ENCODE results near the gene ADSS1. TPM values are rescaled to one million over a fixed set of nuclear protein-coding genes. Genes with fewer than 3 reads are reported as not detected.
"Not testable (repeated sequence)": the region's sequence is repeated elsewhere in the genome, so short reads cannot be mapped to it uniquely, and the experiment has no call there.

Gene ADSS1
- polyA plus RNA-seq, 4 donors, result 3.6 to 12.7 (median 6.3) TPM

GRCh38 chr14:104722938-104723650 is 935 bp upstream of the ADSS1 start:
- peaks cover 0 to 13% (median 4%) of the 10 kb centered on the region in 3 donors for H3K4me1 ChIP-seq (ENCODE audit: control insufficient read depth in 3 of 3, insufficient read depth in 2 of 3, low read depth in 1 of 3, low read length in 2 of 3)
- H3K9me3 ChIP-seq (ENCODE audit: control insufficient read depth in 2 of 2, insufficient read depth in 1 of 2, low read depth in 1 of 2, low read length in 1 of 2), result no peaks in the 10 kb centered on the region
- H3K4me3 ChIP-seq (ENCODE audit: low read depth in 1 of 3, low read length in 3 of 3), result peak overlapping the region in 1 of 3 donors; percentile 55
- WGBS, 3 donors, result 15 to 45% (median 31%) methylated on average over 23 to 26 of the region's 26 CpGs
- H3K27ac ChIP-seq (ENCODE audit: low read depth in 1 of 3, low read length in 2 of 3), result no peak overlapping the region
- H3K36me3 ChIP-seq (ENCODE audit: control insufficient read depth in 3 of 3, insufficient read depth in 2 of 3, low read depth in 1 of 3, low read length in 3 of 3), result peaks cover 3 to 45% (median 4%) of the 10 kb centered on the region in 3 donors
- peak; percentile 31 to 84 for DNase-seq
- H3K27me3 ChIP-seq (ENCODE audit: control insufficient read depth in 3 of 3, insufficient read depth in 3 of 3, low read length in 3 of 3), result no peaks in the 10 kb centered on the region
- FAIRE-seq, result no peak

- FAIRE-seq (no peak), DNase-seq (peak; percentile 33 to 46)
- H3K27me3 ChIP-seq (ENCODE audit: control insufficient read depth in 3 of 3, insufficient read depth in 3 of 3, low read length in 3 of 3), result no peaks in the 10 kb centered on the region
- H3K4me1 ChIP-seq (ENCODE audit: control insufficient read depth in 3 of 3, insufficient read depth in 2 of 3, low read depth in 1 of 3, low read length in 2 of 3), result peaks cover 0 to 13% (median 4%) of the 10 kb centered on the region in 3 donors
- H3K36me3 ChIP-seq (ENCODE audit: control insufficient read depth in 3 of 3, insufficient read depth in 2 of 3, low read depth in 1 of 3, low read length in 3 of 3), result peaks cover 0 to 31% (median 4%) of the 10 kb centered on the region in 3 donors
- peak overlapping the region; percentile 36 to 63 (median 55) for H3K4me3 ChIP-seq (ENCODE audit: low read depth in 1 of 3, low read length in 3 of 3)
- WGBS, 3 donors, result 4 to 5% (median 4%) methylated on average over 11 to 27 of the region's 27 CpGs
- no peak overlapping the region for H3K27ac ChIP-seq (ENCODE audit: low read depth in 1 of 3, low read length in 2 of 3)
- no peaks in the 10 kb centered on the region for H3K9me3 ChIP-seq (ENCODE audit: control insufficient read depth in 2 of 2, insufficient read depth in 1 of 2, low read depth in 1 of 2, low read length in 1 of 2)
Observed at GRCh38 chr14:104724407-104724980, 465 bp downstream of the ADSS1 start.

GRCh38 chr14:104724981-104725771 is 1.1 kb downstream of the ADSS1 start:
- H3K27ac ChIP-seq (ENCODE audit: low read depth in 1 of 3, low read length in 2 of 3), result no peak overlapping the region
- WGBS, 3 donors, result 36 to 44% (median 37%) methylated on average over 23 to 24 of the region's 24 CpGs
- peak in 1 of 2 donors; percentile 44 for DNase-seq

GRCh38 chr14:104725772-104726548 is 1.9 kb downstream of the ADSS1 start:
- Histone ChIP-seq H3K27ac (ENCODE audit: low read depth in 1 of 3, low read length in 2 of 3) (no peak overlapping the region), H3K4me3 (ENCODE audit: low read depth in 1 of 3, low read length in 3 of 3) (no peak overlapping the region), H3K9me3 (ENCODE audit: control insufficient read depth in 2 of 2, insufficient read depth in 1 of 2, low read depth in 1 of 2, low read length in 1 of 2) (no peaks in the 10 kb centered on the region), H3K27me3 (ENCODE audit: control insufficient read depth in 3 of 3, insufficient read depth in 3 of 3, low read length in 3 of 3) (no peaks in the 10 kb centered on the region), H3K4me1 (ENCODE audit: control insufficient read depth in 3 of 3, insufficient read depth in 2 of 3, low read depth in 1 of 3, low read length in 2 of 3) (peaks cover 0 to 13% (median 4%) of the 10 kb centered on the region in 3 donors), H3K36me3 (ENCODE audit: control insufficient read depth in 3 of 3, insufficient read depth in 2 of 3, low read depth in 1 of 3, low read length in 3 of 3) (peaks cover 0 to 23% (median 4%) of the 10 kb centered on the region in 3 donors)
- 62 to 78% (median 74%) methylated on average over 19 to 25 of the region's 25 CpGs for WGBS, 3 donors
- FAIRE-seq (no peak), DNase-seq (no peak)

More at GRCh38 chr14:104724981-104725771, 1.1 kb downstream of the ADSS1 start:
- H3K27me3 ChIP-seq (ENCODE audit: control insufficient read depth in 3 of 3, insufficient read depth in 3 of 3, low read length in 3 of 3), result no peaks in the 10 kb centered on the region
- H3K36me3 ChIP-seq (ENCODE audit: control insufficient read depth in 3 of 3, insufficient read depth in 2 of 3, low read depth in 1 of 3, low read length in 3 of 3), result peaks cover 0 to 25% (median 4%) of the 10 kb centered on the region in 3 donors
- peaks cover 0 to 13% (median 4%) of the 10 kb centered on the region in 3 donors for H3K4me1 ChIP-seq (ENCODE audit: control insufficient read depth in 3 of 3, insufficient read depth in 2 of 3, low read depth in 1 of 3, low read length in 2 of 3)
- no peaks in the 10 kb centered on the region for H3K9me3 ChIP-seq (ENCODE audit: control insufficient read depth in 2 of 2, insufficient read depth in 1 of 2, low read depth in 1 of 2, low read length in 1 of 2)
- no peak for FAIRE-seq
- peak overlapping the region in 2 of 3 donors; percentile 55 to 63 for H3K4me3 ChIP-seq (ENCODE audit: low read depth in 1 of 3, low read length in 3 of 3)

- Histone ChIP-seq H3K4me3 (ENCODE audit: low read depth in 1 of 3, low read length in 3 of 3) (no peak overlapping the region), H3K27me3 (ENCODE audit: control insufficient read depth in 3 of 3, insufficient read depth in 3 of 3, low read length in 3 of 3) (no peaks in the 10 kb centered on the region), H3K36me3 (ENCODE audit: control insufficient read depth in 3 of 3, insufficient read depth in 2 of 3, low read depth in 1 of 3, low read length in 3 of 3) (peaks cover 0 to 15% (median 2%) of the 10 kb centered on the region in 3 donors), H3K27ac (ENCODE audit: low read depth in 1 of 3, low read length in 2 of 3) (no peak overlapping the region), H3K4me1 (ENCODE audit: control insufficient read depth in 3 of 3, insufficient read depth in 2 of 3, low read depth in 1 of 3, low read length in 2 of 3) (peaks cover 0 to 13% (median 4%) of the 10 kb centered on the region in 3 donors), H3K9me3 (ENCODE audit: control insufficient read depth in 2 of 2, insufficient read depth in 1 of 2, low read depth in 1 of 2, low read length in 1 of 2) (no peaks in the 10 kb centered on the region)
- WGBS, 3 donors, result 39 to 53% (median 49%) methylated on average over 21 of the region's 21 CpGs
- FAIRE-seq, result no peak
- no peak for DNase-seq
Observed at GRCh38 chr14:104726600-104727451, 2.8 kb downstream of the ADSS1 start.

GRCh38 chr14:104728631-104729030 is 4.6 kb downstream of the ADSS1 start:
- WGBS, 3 donors, result 89 to 91% (median 90%) methylated on average over 17 of the region's 17 CpGs
- DNase-seq (no peak), FAIRE-seq (no peak)
- no peaks in the 10 kb centered on the region for H3K36me3 ChIP-seq (ENCODE audit: control insufficient read depth in 3 of 3, insufficient read depth in 2 of 3, low read depth in 1 of 3, low read length in 3 of 3)
- no peak overlapping the region for H3K27ac ChIP-seq (ENCODE audit: low read depth in 1 of 3, low read length in 2 of 3)
- peaks cover 0 to 13% (median 6%) of the 10 kb centered on the region in 3 donors for H3K4me1 ChIP-seq (ENCODE audit: control insufficient read depth in 3 of 3, insufficient read depth in 2 of 3, low read depth in 1 of 3, low read length in 2 of 3)
- no peaks in the 10 kb centered on the region for H3K27me3 ChIP-seq (ENCODE audit: control insufficient read depth in 3 of 3, insufficient read depth in 3 of 3, low read length in 3 of 3)
- no peak overlapping the region for H3K4me3 ChIP-seq (ENCODE audit: low read depth in 1 of 3, low read length in 3 of 3)
- no peaks in the 10 kb centered on the region for H3K9me3 ChIP-seq (ENCODE audit: control insufficient read depth in 2 of 2, insufficient read depth in 1 of 2, low read depth in 1 of 2, low read length in 1 of 2)

- H3K4me3 ChIP-seq (ENCODE audit: low read depth in 1 of 3, low read length in 3 of 3); H3K27me3 ChIP-seq (ENCODE audit: control insufficient read depth in 3 of 3, insufficient read depth in 3 of 3, low read length in 3 of 3); DNase-seq; FAIRE-seq; H3K27ac ChIP-seq (ENCODE audit: low read depth in 1 of 3, low read length in 2 of 3); H3K9me3 ChIP-seq (ENCODE audit: control insufficient read depth in 2 of 2, insufficient read depth in 1 of 2, low read depth in 1 of 2, low read length in 1 of 2); H3K36me3 ChIP-seq (ENCODE audit: control insufficient read depth in 3 of 3, insufficient read depth in 2 of 3, low read depth in 1 of 3, low read length in 3 of 3): not testable (repeated sequence)
- H3K4me1 ChIP-seq (ENCODE audit: control insufficient read depth in 3 of 3, insufficient read depth in 2 of 3, low read depth in 1 of 3, low read length in 2 of 3), result peaks cover 0 to 13% (median 6%) of the 10 kb centered on the region in 3 donors
- WGBS, 3 donors, result 93 to 95% (median 95%) methylated on average over 36 to 64 of the region's 73 CpGs
Observed at GRCh38 chr14:104729176-104729834, 5.3 kb downstream of the ADSS1 start.

Data from small intestine (tissue), 7 donors.